ENCODE measurements around the gene EXD1. TPM values are rescaled to one million over a fixed set of nuclear protein-coding genes. Genes with fewer than 3 reads are reported as not detected.
A peak's percentile ranks its signal among the peaks of the same experiment; 100 is the strongest.

Gene EXD1
- total and polyA plus RNA-seq, 2 of the 13 experiments (the other 11 are each of a cell fraction or from before 2014, with no cell fraction given): not detected

GRCh38 chr15:41233367-41233771, 2.8 kb upstream of the EXD1 start:
- H3K4me2 ChIP-seq (ENCODE audit: low read depth, low read length): peak overlapping the region; percentile 86
- peaks cover 50% of the 10 kb centered on the region for H3K79me2 ChIP-seq (ENCODE audit: insufficient read depth, low read length)
- BruUV-seq (replicated peaks): no TSS peak
- peak; percentile 14 for DNase-seq (ENCODE audit: low spot score)
- H4K20me1 ChIP-seq (ENCODE audit: insufficient read depth, low read length): no peaks in the 10 kb centered on the region
- H3K9me3 ChIP-seq (ENCODE audit: low read length): no peaks in the 10 kb centered on the region
- peaks cover 41% of the 10 kb centered on the region for H3K4me1 ChIP-seq (ENCODE audit: insufficient read depth, low read length)
- peak overlapping the region; percentile 11 for H3K27ac ChIP-seq (ENCODE audit: extremely low read length, insufficient read depth, low read length)
- no peak overlapping the region for H2AFZ ChIP-seq (ENCODE audit: low read length)
- 88% methylated on average over 1 of the region's 1 CpG for WGBS (ENCODE audit: low lambda C conversion rate)
- no peaks in the 10 kb centered on the region for H3K36me3 ChIP-seq (replicated peaks in 1 of 2; ENCODE audit: control insufficient read depth in 1 of 2, insufficient read depth in 2 of 2, low read length in 2 of 2)
- ChIA-PET POLR2A (interaction anchor here (1.5 kb wide), 1 partner anchor 8 kb away, joined by 4 read pairs; no protein-coding TSS in a partner anchor), CTCF (ENCODE audit: low intra/inter-chr PET ratio, low total read pairs) (no interaction called here)
- intact Hi-C loops (cut with micrococcal nuclease; ENCODE audit: unreplicated experiment): loop anchor here (5.0 kb wide), 2 partner anchors 49 to 99 kb away; partner anchors contain the start of genes NUSAP1 and OIP5
- H3K4me3 ChIP-seq (replicated peaks in 1 of 3; ENCODE audit: insufficient read depth in 1 of 3, low read depth in 2 of 3, low read length in 3 of 3): no peak overlapping the region
- in situ Hi-C loops (cut with HindIII; ENCODE audit: extremely low pct_ligation_motif_present, low pct_unique_long_range_greater_than_20kb): no loop called here
- no peaks in the 10 kb centered on the region for H3K27me3 ChIP-seq (ENCODE audit: control insufficient read depth in 1 of 2, insufficient read depth in 2 of 2, low read length in 2 of 2)
- no peak for ATAC-seq
- TF ChIP-seq ZKSCAN8 (CRISPR knock-in tag; IDR thresholded peaks at IDR 0.05; ENCODE audit: borderline replicate concordance) (no peak), FOSL2 (CRISPR knock-in tag; IDR thresholded peaks at IDR 0.05) (peak; percentile 60), ZC3H4 (CRISPR knock-in tag; IDR thresholded peaks at IDR 0.05; ENCODE audit: borderline replicate concordance) (no peak), MXI1 (IDR thresholded peaks at IDR 0.05; ENCODE audit: borderline replicate concordance, low read depth, low read length) (peak; percentile 27; the same call in 1 of the 3 replicates), ZSCAN21 (CRISPR knock-in tag; IDR thresholded peaks at IDR 0.05; ENCODE audit: borderline replicate concordance) (peak; percentile 82; the same call in 1 of the 2 replicates), MTF2 (CRISPR knock-in tag; IDR thresholded peaks at IDR 0.05; ENCODE audit: borderline replicate concordance) (no peak), SAP130 (CRISPR knock-in tag; IDR thresholded peaks at IDR 0.05; ENCODE audit: low read depth) (0 out of 2 replicates have a peak, but pooled peaks have one; percentile 18), PAWR (CRISPR knock-in tag; IDR thresholded peaks at IDR 0.05; ENCODE audit: borderline replicate concordance) (no peak), ZMAT5 (CRISPR knock-in tag; IDR thresholded peaks at IDR 0.05; ENCODE audit: borderline replicate concordance, low read depth) (no peak), RARA (CRISPR knock-in tag; IDR thresholded peaks at IDR 0.05) (no peak), PATZ1 (CRISPR knock-in tag; IDR thresholded peaks at IDR 0.05) (no peak), ZNF546 (CRISPR knock-in tag; conservative IDR thresholded peaks at IDR 0.05) (no peak), ZNF124 (CRISPR knock-in tag; IDR thresholded peaks at IDR 0.05) (no peak)
- no peak overlapping the region for H3K9ac ChIP-seq (ENCODE audit: insufficient read depth, low read depth, low read length)
- FAIRE-seq: no peak

All from HepG2 (cell line).